ENCODE data around the gene AIP. TPM values are rescaled to one million over a fixed set of nuclear protein-coding genes. Genes with fewer than 3 reads are reported as not detected.

AIP gene
- total RNA-seq, 1 experiment from 2014 or later: 61.0 TPM

DNA sequence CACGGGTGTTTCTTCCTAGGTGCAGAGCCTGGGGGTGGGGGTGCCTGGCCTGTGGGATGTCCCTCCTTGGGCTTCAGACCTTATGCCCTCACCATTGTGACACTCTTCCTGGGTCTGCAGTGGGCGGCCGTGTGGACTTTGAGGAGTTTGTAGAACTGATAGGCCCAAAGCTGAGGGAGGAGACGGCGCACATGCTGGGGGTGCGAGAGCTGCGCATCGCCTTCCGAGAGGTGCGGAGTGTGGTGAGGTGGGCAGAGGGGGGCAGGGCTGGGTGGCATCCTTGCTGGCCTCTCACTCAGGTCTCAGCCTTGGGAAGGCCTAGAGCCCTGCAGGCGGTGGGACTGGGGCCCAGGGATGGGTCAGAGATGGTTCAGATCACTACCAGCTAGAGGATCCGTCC lies 25.4 kb upstream of the AIP start:
- ChIA-PET CTCF (no interaction called here), RAD21 (ENCODE audit: low non-redundant PET in 1 of 2, low total read pairs in 2 of 2, uncharacterized antibody in 2 of 2, unreplicated experiment in 2 of 2) (no interaction called here), POLR2A (no interaction called here)
- Histone ChIP-seq H3K79me2 (ENCODE audit: insufficient read depth, low read length) (no peaks in the 10 kb centered on the region), H3K4me2 (ENCODE audit: low read length) (no peak overlapping the region), H3K27ac (ENCODE audit: low read depth, low read length) (no peak overlapping the region), H4K20me1 (ENCODE audit: insufficient read depth) (no peaks in the 10 kb centered on the region), H3K9ac (ENCODE audit: low read length) (no peak overlapping the region), H3K36me3 (ENCODE audit: control insufficient read depth in 1 of 2, insufficient read depth in 2 of 2, low read length in 2 of 2) (no peaks in the 10 kb centered on the region), H2AFZ (ENCODE audit: low read depth, low read length, poor library complexity, severe bottlenecking) (no peak overlapping the region), H3K4me1 (ENCODE audit: control insufficient read depth in 1 of 2, insufficient read depth in 2 of 2, low read length in 2 of 2) (no peaks in the 10 kb centered on the region), H3K9me3 (ENCODE audit: control insufficient read depth in 1 of 2, insufficient read depth in 1 of 2, low read depth in 1 of 2, low read length in 2 of 2) (no peaks in the 10 kb centered on the region), H3K27me3 (ENCODE audit: insufficient read depth, low read length) (no peaks in the 10 kb centered on the region), H3K4me3 (replicated peaks in 1 of 2; ENCODE audit: low read depth in 1 of 2, low read length in 2 of 2) (no peak overlapping the region), H3K9me2 (ENCODE audit: insufficient read depth) (no peaks in the 10 kb centered on the region)
- no TSS peak for BruUV-seq (replicated peaks)
- no peak for DNase-seq (ENCODE audit: low read depth, low spot score)
- TF ChIP-seq YY1 (IDR thresholded peaks at IDR 0.05; ENCODE audit: extremely low read depth, insufficient replicate concordance, low read depth, low read length) (no peak), SIN3A (IDR thresholded peaks at IDR 0.05; ENCODE audit: low read depth) (no peak), SRF (IDR thresholded peaks at IDR 0.05; ENCODE audit: low read depth) (no peak), SP1 (IDR thresholded peaks at IDR 0.05; ENCODE audit: low read depth) (no peak), CBX3 (IDR thresholded peaks at IDR 0.05; ENCODE audit: low read depth) (no peak), EZH2phosphoT487 (IDR thresholded peaks at IDR 0.05; ENCODE audit: borderline replicate concordance) (no peak), EGR1 (IDR thresholded peaks at IDR 0.05; ENCODE audit: low read depth) (no peak), POLR2AphosphoS5 (IDR thresholded peaks at IDR 0.05; ENCODE audit: low read depth, low read length) (no peak), RAD21 (IDR thresholded peaks at IDR 0.05; ENCODE audit: low read depth) (no peak), FOSL1 (IDR thresholded peaks at IDR 0.05; ENCODE audit: low read depth) (no peak), EZH2 (IDR thresholded peaks at IDR 0.05) (no peak), ZBTB33 (IDR thresholded peaks at IDR 0.05; ENCODE audit: extremely low read depth, insufficient replicate concordance, low read length) (no peak), MAX (IDR thresholded peaks at IDR 0.05) (no peak), ZNF274 (IDR thresholded peaks at IDR 0.05; ENCODE audit: low read depth, low read length) (no peak), POLR2A (IDR thresholded peaks at IDR 0.05; ENCODE audit: borderline replicate concordance, extremely low read depth, insufficient read depth, insufficient read length) (no peak), ELF1 (IDR thresholded peaks at IDR 0.05; ENCODE audit: borderline replicate concordance, low read depth) (no peak), TCF7L2 (IDR thresholded peaks at IDR 0.05; ENCODE audit: borderline replicate concordance, extremely low read depth, insufficient read depth, insufficient read length) (no peak)
- TF ChIP-seq, protein P1, sequence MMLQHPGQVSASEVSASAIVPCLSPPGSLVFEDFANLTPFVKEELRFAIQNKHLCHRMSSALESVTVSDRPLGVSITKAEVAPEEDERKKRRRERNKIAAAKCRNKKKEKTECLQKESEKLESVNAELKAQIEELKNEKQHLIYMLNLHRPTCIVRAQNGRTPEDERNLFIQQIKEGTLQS (IDR thresholded peaks at IDR 0.05): no peak
- no peak for ATAC-seq
- intact Hi-C loops (cut with micrococcal nuclease): no loop called here

Data from HCT116 (cell line).